ENCODE measurements around the gene TRIM26. TPM values are rescaled to one million over a fixed set of nuclear protein-coding genes. Genes with fewer than 3 reads are reported as not detected.

The TRIM26 gene
- total RNA-seq, 1 donor from 2014 or later: 46.3 TPM

GRCh38 chr6:30162265-30163089 is 50.7 kb downstream of the TRIM26 start:
- Mint-ChIP-seq H3K4me3 (no peak overlapping the region), H3K9me3 (no peaks in the 10 kb centered on the region), H3K27ac (no peak overlapping the region), H3K4me1 (ENCODE audit: unreplicated experiment) (no peaks in the 10 kb centered on the region), H3K36me3 (no peaks in the 10 kb centered on the region), H3K27me3 (peaks cover 68% of the 10 kb centered on the region)
- TF ChIP-seq, protein P1, sequence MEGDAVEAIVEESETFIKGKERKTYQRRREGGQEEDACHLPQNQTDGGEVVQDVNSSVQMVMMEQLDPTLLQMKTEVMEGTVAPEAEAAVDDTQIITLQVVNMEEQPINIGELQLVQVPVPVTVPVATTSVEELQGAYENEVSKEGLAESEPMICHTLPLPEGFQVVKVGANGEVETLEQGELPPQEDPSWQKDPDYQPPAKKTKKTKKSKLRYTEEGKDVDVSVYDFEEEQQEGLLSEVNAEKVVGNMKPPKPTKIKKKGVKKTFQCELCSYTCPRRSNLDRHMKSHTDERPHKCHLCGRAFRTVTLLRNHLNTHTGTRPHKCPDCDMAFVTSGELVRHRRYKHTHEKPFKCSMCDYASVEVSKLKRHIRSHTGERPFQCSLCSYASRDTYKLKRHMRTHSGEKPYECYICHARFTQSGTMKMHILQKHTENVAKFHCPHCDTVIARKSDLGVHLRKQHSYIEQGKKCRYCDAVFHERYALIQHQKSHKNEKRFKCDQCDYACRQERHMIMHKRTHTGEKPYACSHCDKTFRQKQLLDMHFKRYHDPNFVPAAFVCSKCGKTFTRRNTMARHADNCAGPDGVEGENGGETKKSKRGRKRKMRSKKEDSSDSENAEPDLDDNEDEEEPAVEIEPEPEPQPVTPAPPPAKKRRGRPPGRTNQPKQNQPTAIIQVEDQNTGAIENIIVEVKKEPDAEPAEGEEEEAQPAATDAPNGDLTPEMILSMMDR (conservative IDR thresholded peaks at IDR 0.05): no peak
- no peak for DNase-seq (ENCODE audit: extremely low spot score, unreplicated experiment)

- H3K4me3 Mint-ChIP-seq: no peak within 1 kb of the TSS
- H3K27ac Mint-ChIP-seq: no peak within 1 kb of the TSS
- no peaks in the 10 kb centered on the region for H3K9me3 Mint-ChIP-seq
- TF ChIP-seq, protein P1 (conservative IDR thresholded peaks at IDR 0.05): no peak
- H3K36me3 Mint-ChIP-seq: no peaks in the 10 kb centered on the region
- peaks cover 5% of the 10 kb centered on the region for H3K4me1 Mint-ChIP-seq (ENCODE audit: unreplicated experiment)
- no peak for DNase-seq (ENCODE audit: extremely low spot score, unreplicated experiment)
- peaks cover 62% of the 10 kb centered on the region for H3K27me3 Mint-ChIP-seq
Measured at GRCh38 chr6:30160785-30161531, 52.2 kb downstream of the TRIM26 start, which contains the start of gene TRIM10. Gene TRIM10, minus strand, starts transcription at chr6:30161211. Its CDS starts 353 bp downstream, at chr6:30160858.

DNA sequence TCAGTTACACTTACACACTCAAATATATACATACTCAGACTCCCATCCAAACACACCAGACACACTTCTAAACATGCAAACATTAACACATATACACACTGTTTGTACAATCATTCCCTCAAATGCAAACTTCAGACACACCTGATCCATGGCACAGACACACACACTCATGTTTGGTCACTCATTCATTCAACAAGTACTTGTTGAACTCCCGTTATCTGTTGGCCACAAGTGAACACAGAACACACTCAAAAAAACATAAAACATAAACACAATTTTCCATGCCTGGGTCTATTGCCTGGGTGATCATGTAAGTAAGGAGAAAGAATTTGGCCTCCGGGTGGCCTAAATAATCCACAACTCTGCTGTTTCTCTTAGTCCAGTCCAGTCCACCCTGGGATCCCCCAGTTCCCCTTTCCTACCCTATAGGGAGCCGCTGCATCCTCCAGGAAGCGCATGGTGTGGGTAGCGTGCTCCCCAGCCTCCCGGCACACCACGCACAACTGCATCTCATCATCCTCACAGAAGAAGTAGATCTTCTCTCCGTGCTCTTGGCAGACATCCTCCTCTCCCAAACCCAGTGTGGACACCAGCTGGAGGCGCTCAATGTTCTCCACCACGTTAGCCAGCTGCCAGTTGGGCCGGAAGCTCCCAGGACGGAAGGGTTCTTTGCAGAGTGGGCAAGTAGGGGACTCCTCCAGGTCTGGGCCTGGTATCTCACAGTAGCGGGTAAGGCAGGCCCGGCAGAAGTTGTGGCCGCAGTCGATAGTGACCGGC is 53.0 kb downstream of the TRIM26 start:
- H3K9me3 Mint-ChIP-seq: no peaks in the 10 kb centered on the region
- no peak overlapping the region for H3K27ac Mint-ChIP-seq
- peaks cover 62% of the 10 kb centered on the region for H3K27me3 Mint-ChIP-seq
- H3K4me3 Mint-ChIP-seq: no peak overlapping the region
- H3K36me3 Mint-ChIP-seq: no peaks in the 10 kb centered on the region
- no peak for DNase-seq (ENCODE audit: extremely low spot score, unreplicated experiment)
- TF ChIP-seq, protein P1 (conservative IDR thresholded peaks at IDR 0.05): no peak
- peaks cover 8% of the 10 kb centered on the region for H3K4me1 Mint-ChIP-seq (ENCODE audit: unreplicated experiment)

GRCh38 chr6:30158475-30159040 is 54.6 kb downstream of the TRIM26 start:
- H3K36me3 Mint-ChIP-seq: no peaks in the 10 kb centered on the region
- peaks cover 61% of the 10 kb centered on the region for H3K27me3 Mint-ChIP-seq
- DNase-seq (ENCODE audit: extremely low spot score, unreplicated experiment): no peak
- no peak overlapping the region for H3K27ac Mint-ChIP-seq
- H3K4me3 Mint-ChIP-seq: no peak overlapping the region
- H3K4me1 Mint-ChIP-seq (ENCODE audit: unreplicated experiment): peaks cover 15% of the 10 kb centered on the region
- no peaks in the 10 kb centered on the region for H3K9me3 Mint-ChIP-seq
- TF ChIP-seq, protein P1 (conservative IDR thresholded peaks at IDR 0.05): no peak

- H3K27me3 Mint-ChIP-seq: peaks cover 67% of the 10 kb centered on the region
Measured at GRCh38 chr6:30157999-30158398, 55.2 kb downstream of the TRIM26 start.

More at GRCh38 chr6:30157999-30158398, 55.2 kb downstream of the TRIM26 start:
- H3K9me3 Mint-ChIP-seq: no peaks in the 10 kb centered on the region
- no peak for DNase-seq (ENCODE audit: extremely low spot score, unreplicated experiment)
- TF ChIP-seq, protein P1 (conservative IDR thresholded peaks at IDR 0.05): no peak
- no peak overlapping the region for H3K27ac Mint-ChIP-seq
- no peaks in the 10 kb centered on the region for H3K36me3 Mint-ChIP-seq
- H3K4me1 Mint-ChIP-seq (ENCODE audit: unreplicated experiment): peaks cover 15% of the 10 kb centered on the region
- no peak overlapping the region for H3K4me3 Mint-ChIP-seq
